Spleen (tissue), 11 donors: ENCODE results near the gene SLC22A12. TPM values are rescaled to one million over a fixed set of nuclear protein-coding genes. Genes with fewer than 3 reads are reported as not detected.

ENCODE experiments used
- DNase-seq: peaks from one replicate; pipeline ENCODE4 v3.0.0-alpha.2; 2020
- H3K27ac ChIP-seq, 8 donors: fragments of 200-600 bp; sonication (generic) in 7 of 8; 1 replicate in 4 of 8; 2 replicates in 4 of 8; pipeline versions ENCODE4 v1.5.0 to v1.8.0; 2016 to 2021; ENCODE audit warnings: inconsistent platforms in 4 of 8, mild to moderate bottlenecking in 4 of 8, moderate library complexity in 1 of 8
- H3K27me3 ChIP-seq, 7 donors: fragments of 200-600 bp; sonication (generic) in 6 of 7; replicated peaks in 1 of 7; 1 replicate in 4 of 7; 2 replicates in 3 of 7; pipeline versions ENCODE4 v1.5.0 to v1.8.0; 2016 to 2021; ENCODE audit warnings: inconsistent platforms in 3 of 7, mild to moderate bottlenecking in 1 of 7
- H3K36me3 ChIP-seq, 6 donors: fragments of 200-600 bp; sonication (generic) in 5 of 6; 1 replicate in 4 of 6; 2 replicates in 2 of 6; pipeline versions ENCODE4 v1.5.0 to v1.8.0; 2016 to 2021; ENCODE audit warnings: inconsistent platforms in 2 of 6
- H3K4me1 ChIP-seq, 6 donors: fragments of 200-600 bp; sonication (generic) in 5 of 6; 1 replicate in 3 of 6; 2 replicates in 3 of 6; pipeline versions ENCODE4 v1.5.0 to v1.8.0; 2016 to 2021; ENCODE audit warnings: inconsistent platforms in 3 of 6
- H3K4me3 ChIP-seq, 8 donors: fragments of 200-600 bp; sonication (generic) in 7 of 8; 1 replicate in 4 of 8; 2 replicates in 4 of 8; pipeline versions ENCODE4 v1.5.0 to v1.8.0; 2016 to 2021; ENCODE audit warnings: inconsistent platforms in 4 of 8, mild to moderate bottlenecking in 4 of 8, moderate library complexity in 2 of 8
- H3K9me3 ChIP-seq, 8 donors: fragments of 200-600 bp; sonication (generic) in 7 of 8; 1 replicate in 4 of 8; 2 replicates in 4 of 8; pipeline versions ENCODE4 v1.5.0 to v1.8.0; 2016 to 2021; ENCODE audit warnings: inconsistent platforms in 4 of 8
- CTCF ChIP-seq, 11 experiments: fragments of 200-600 bp in 7 of 11; fragments of 450-650 bp in 4 of 11; sonication (generic) in 4 of 11; IDR thresholded peaks in 8 of 11; conservative IDR thresholded peaks in 3 of 11; 1 replicate in 7 of 11; 2 replicates in 4 of 11; pipeline versions ENCODE4 v1.4.0 to v1.8.0; 2016 to 2021; ENCODE audit warnings: antibody characterized with exemption in 11 of 11, inconsistent platforms in 4 of 11, mild to moderate bottlenecking in 1 of 11
- POLR2A ChIP-seq, 3 donors: fragments of 450-650 bp; IDR thresholded peaks; one replicate each; pipeline ENCODE4 v1.5.1; 2017; ENCODE audit warnings: antibody characterized with exemption in 3 of 3, mild to moderate bottlenecking in 1 of 3
- POLR2AphosphoS5 ChIP-seq, 3 donors: sonication (generic); formaldehyde crosslinking; IDR thresholded peaks; one replicate each; pipeline ENCODE4 v1.5.1; 2017; ENCODE audit warnings: antibody characterized with exemption in 3 of 3
- WGBS, 5 donors: extraction: QIAGEN DNeasy Blood & Tissue Kit in 3 of 5; methylation state at CpG; one replicate each; pipeline versions ENCODE4 v1.1.5 to v1.1.7; 2013 to 2018; 5-methylcytosine and 5-hydroxymethylcytosine counted together
- intact Hi-C: fragments of 100-400 bp; cut with DNase I; formaldehyde crosslinking; loops from one replicate; pipeline ENCODE4 v1.15.0; 2023; ENCODE audit warnings: low total_unique reads
- polyA plus RNA-seq, 3 donors: library from polyadenylated mRNA; stranded (reverse); fragments of 200-250 nt; gene quantifications; one replicate each; pipeline ENCODE4 v1.2.1, GENCODE V29; 2013
- total RNA-seq, 7 donors: library from RNA; depleted of rRNA in 3 of 7; stranded (reverse); fragments of >200 nt in 3 of 7; fragmentation: NEBNext Ultra II Directional in 4 of 7; extraction: Animal tissue kit (Norgen Biotek cat#: 25700) in 4 of 7; gene quantifications; one replicate each; pipeline versions ENCODE4 v1.1.0 to v1.2.1, GENCODE V29; 2016 to 2021
- donor health status: healthy with polysubstance abuse.
- donor health status: DM: no; HTN: no; CAD: no; lungs with moderate emphysema.
- donor health status: DM: no; HTN: no; CAD: no.
- donor health status: Bipolar disorder and iron deficiency.
- donor health status: healthy.
- donor health status: DM: no; HTN: no; CAD: no.
- donor health status: DM: yes; HTN: yes; CAD: no.

SLC22A12 gene
- total and polyA plus RNA-seq, 10 donors, result not detected

DNA sequence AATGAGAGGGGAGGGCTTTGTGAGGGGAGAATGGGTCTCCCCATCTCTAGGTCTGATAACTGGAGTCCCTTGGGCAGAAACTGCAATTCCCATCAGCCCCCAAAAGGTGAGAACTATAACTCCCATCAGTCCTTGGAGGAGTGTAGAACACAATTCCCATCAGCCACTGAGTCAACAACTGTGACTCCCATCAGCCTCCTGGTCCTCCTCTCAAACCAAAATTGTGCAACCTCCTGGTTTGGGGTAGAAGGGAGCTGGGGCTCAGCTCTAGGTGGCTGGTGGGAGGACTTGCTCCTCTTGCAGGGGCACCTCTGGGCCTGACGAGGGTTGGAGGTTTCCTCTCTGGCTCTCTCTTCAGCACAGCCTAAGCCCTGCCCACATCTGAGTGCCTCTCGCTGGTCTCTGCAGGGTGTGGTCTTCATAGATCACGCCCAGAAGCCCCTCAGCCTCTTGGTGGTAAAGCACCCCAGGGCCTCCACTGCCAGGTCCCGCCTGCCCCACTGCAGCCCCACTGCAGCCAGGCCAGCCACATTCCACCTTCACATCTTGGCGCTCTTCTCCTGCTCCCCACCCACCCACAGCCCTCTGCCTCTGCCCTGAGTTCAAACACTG, 18.5 kb downstream of the SLC22A12 start:
- Histone ChIP-seq H3K4me1 (peaks cover 0 to 18% (median 9%) of the 10 kb centered on the region in 6 donors), H3K27ac (no peak overlapping the region), H3K36me3 (no peaks in the 10 kb centered on the region), H3K9me3 (no peaks in the 10 kb centered on the region), H3K4me3 (no peak overlapping the region), H3K27me3 (peaks cover 0 to 14% (median 0%) of the 10 kb centered on the region in 7 donors)
- 49 to 67% (median 59%) methylated on average over 4 to 5 of the region's 5 CpGs for WGBS, 5 donors
- intact Hi-C loops, result loop anchor here (10.0 kb wide), 1 partner anchor 45 kb away; no protein-coding TSS in a partner anchor
- no peak for TF ChIP-seq CTCF (IDR thresholded peaks at IDR 0.05 in 8 of 11, conservative IDR thresholded peaks at IDR 0.05 in 3 of 11)
- no peak for TF ChIP-seq POLR2AphosphoS5 (IDR thresholded peaks at IDR 0.05)
- TF ChIP-seq POLR2A (IDR thresholded peaks at IDR 0.05), result no peak
- DNase-seq, result no peak

DNA sequence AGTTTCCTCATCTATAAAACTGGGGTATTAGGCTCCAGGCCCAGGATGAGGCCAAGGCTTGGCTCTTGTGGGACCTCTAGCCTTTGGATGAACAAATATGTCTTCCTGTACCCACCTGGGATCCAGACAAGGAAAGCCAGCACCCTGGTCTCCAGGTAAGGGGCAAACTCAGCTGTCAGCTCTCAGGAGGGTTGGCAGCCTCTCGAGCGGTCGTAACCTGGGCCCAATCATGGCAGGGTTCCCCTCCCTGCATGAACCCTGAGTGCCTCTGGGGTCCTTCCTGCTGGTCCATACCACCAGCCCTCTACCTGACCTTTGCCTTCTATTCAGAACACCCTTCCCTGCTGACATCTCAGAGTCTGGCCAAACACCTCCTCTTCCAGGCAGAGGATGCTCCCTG, 19.6 kb downstream of the SLC22A12 start:
- H3K27ac ChIP-seq, result no peak overlapping the region
- H3K9me3 ChIP-seq, result no peaks in the 10 kb centered on the region
- H3K4me3 ChIP-seq, result no peak overlapping the region
- WGBS, 5 donors, result 91 to 100% (median 96%) methylated on average over 3 of the region's 3 CpGs
- TF ChIP-seq CTCF (IDR thresholded peaks at IDR 0.05 in 8 of 11, conservative IDR thresholded peaks at IDR 0.05 in 3 of 11) (no peak), POLR2AphosphoS5 (IDR thresholded peaks at IDR 0.05) (no peak), POLR2A (IDR thresholded peaks at IDR 0.05) (no peak)
- no peak for DNase-seq
- H3K4me1 ChIP-seq, result peaks cover 0 to 18% (median 9%) of the 10 kb centered on the region in 6 donors
- intact Hi-C loops, result loop anchor here (10.0 kb wide), 1 partner anchor 46 kb away; no protein-coding TSS in a partner anchor
- peaks cover 0 to 4% (median 0%) of the 10 kb centered on the region in 7 donors for H3K27me3 ChIP-seq
- H3K36me3 ChIP-seq, result no peaks in the 10 kb centered on the region

DNA sequence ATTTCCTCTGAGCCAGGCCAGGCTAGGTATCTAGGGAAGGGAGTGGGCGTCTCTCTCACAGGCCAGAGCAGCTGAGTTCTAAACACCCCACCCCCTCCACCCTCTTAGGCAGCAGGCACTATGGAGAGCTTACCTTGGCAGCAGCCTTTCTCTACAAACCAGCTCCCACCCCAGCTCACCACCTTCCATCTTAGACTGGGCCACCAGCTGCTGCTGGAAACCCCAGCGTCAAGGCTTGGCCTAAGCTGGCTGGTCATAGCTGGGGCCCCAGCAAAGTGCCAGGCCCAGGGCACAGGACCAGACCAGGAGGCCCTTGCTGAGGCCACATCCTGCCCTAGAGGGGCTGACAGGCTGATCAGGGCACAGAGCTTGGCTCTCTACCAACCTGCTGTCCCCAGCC, 20.2 kb downstream of the SLC22A12 start:
- no peak overlapping the region for H3K27ac ChIP-seq
- intact Hi-C loops, result loop anchor here (10.0 kb wide), 1 partner anchor 46 kb away; no protein-coding TSS in a partner anchor
- no peaks in the 10 kb centered on the region for H3K9me3 ChIP-seq
- H3K27me3 ChIP-seq, result no peaks in the 10 kb centered on the region
- no peak for DNase-seq
- no peaks in the 10 kb centered on the region for H3K36me3 ChIP-seq
- TF ChIP-seq CTCF (IDR thresholded peaks at IDR 0.05 in 8 of 11, conservative IDR thresholded peaks at IDR 0.05 in 3 of 11) (no peak), POLR2AphosphoS5 (IDR thresholded peaks at IDR 0.05) (no peak), POLR2A (IDR thresholded peaks at IDR 0.05) (no peak)
- H3K4me1 ChIP-seq, result peaks cover 0 to 18% (median 9%) of the 10 kb centered on the region in 6 donors
- WGBS, 5 donors, result 45 to 78% (median 56%) methylated on average over 2 of the region's 2 CpGs
- no peak overlapping the region for H3K4me3 ChIP-seq

DNA sequence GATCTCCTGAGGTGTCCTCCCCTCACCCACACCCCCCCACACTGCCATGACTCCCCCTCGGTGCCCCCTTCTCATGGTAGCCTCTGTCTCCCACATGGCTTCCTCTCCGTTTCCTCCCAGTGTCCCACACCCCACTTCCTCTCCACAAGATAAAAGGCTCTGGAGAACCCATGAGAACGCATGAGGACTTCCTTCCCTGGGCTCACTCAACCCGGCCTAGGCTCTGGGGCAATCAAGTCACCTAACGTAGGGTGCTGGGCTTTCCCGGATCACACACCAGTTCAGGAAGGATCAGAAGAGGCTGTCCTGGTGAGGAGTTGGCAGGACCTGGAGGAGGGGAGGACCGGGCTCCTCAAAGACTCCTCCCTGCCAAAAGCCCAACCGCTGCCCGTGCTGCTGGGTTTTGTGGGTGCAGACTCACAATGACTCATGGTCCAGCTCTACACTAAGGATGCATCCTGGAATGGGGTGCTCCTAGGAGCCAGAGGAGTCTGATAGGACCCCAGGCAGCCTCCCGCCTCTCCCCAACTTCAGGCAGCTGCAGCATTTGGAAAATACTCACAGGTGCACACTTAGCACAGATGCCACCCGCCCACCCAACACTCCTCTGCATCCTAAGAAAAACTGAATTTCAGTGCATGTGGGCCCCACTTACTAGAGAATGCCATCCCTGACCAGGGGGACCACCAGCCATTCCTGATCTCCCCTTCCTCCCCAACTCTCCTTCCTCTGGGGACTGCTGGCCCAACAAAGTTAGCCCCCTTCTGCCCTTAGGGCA, 21.0 kb downstream of the SLC22A12 start:
- Histone ChIP-seq H3K27ac (no peak overlapping the region), H3K36me3 (no peaks in the 10 kb centered on the region), H3K4me3 (no peak overlapping the region), H3K27me3 (no peaks in the 10 kb centered on the region), H3K4me1 (peaks cover 0 to 18% (median 9%) of the 10 kb centered on the region in 6 donors), H3K9me3 (no peaks in the 10 kb centered on the region)
- intact Hi-C loops, result loop anchor here (10.0 kb wide), 1 partner anchor 47 kb away; no protein-coding TSS in a partner anchor
- TF ChIP-seq POLR2AphosphoS5 (IDR thresholded peaks at IDR 0.05) (no peak), POLR2A (IDR thresholded peaks at IDR 0.05) (no peak), CTCF (IDR thresholded peaks at IDR 0.05 in 8 of 11, conservative IDR thresholded peaks at IDR 0.05 in 3 of 11) (no peak)
- WGBS, 5 donors, result 28 to 36% (median 31%) methylated on average over 9 to 11 of the region's 11 CpGs
- no peak for DNase-seq
